HL-60 (cell line): ENCODE data around the gene ATAD2B.

ENCODE experiments used
- DNase-seq, 2 experiments: peaks; one replicate each; pipeline ENCODE4 v3.0.0-alpha.2; 2010 to 2020; ENCODE audit warnings: low read depth in 1 of 2, low spot score in 1 of 2
- H3K27ac ChIP-seq: fragments of 250-450 bp; sonication (Bioruptor Pico); replicated peaks from 2 replicates; pipeline ENCODE4 v1.5.1; 2020; ENCODE audit warnings: mild to moderate bottlenecking, moderate library complexity
- H3K27me3 ChIP-seq: fragments of 250-450 bp; sonication (Bioruptor Pico); 2 replicates; pipeline ENCODE4 v1.5.1; 2021; ENCODE audit warnings: mild to moderate bottlenecking, moderate library complexity; ENCODE audit not compliant: insufficient read depth, poor library complexity, severe bottlenecking
- H3K4me3 ChIP-seq: replicated peaks from 2 replicates; pipeline ENCODE4 v1.5.1; 2011; ENCODE audit warnings: mild to moderate bottlenecking, control low read depth, low read length; ENCODE audit not compliant: insufficient read depth
- CTCF ChIP-seq: IDR thresholded peaks from one replicate; pipeline ENCODE4 v1.5.1; 2011; ENCODE audit warnings: low read length, control low read depth, inconsistent platforms; ENCODE audit not compliant: insufficient read depth
- GABPA ChIP-seq: IDR thresholded peaks from 2 replicates; pipeline ENCODE4 v1.6.1; 2012; ENCODE audit warnings: low read depth
- POLR2AphosphoS5 ChIP-seq: IDR thresholded peaks from 2 replicates; pipeline ENCODE4 v1.6.1; 2012; ENCODE audit warnings: low read depth
- SPI1 ChIP-seq: IDR thresholded peaks from 2 replicates; pipeline ENCODE4 v1.6.1; 2012; ENCODE audit warnings: low read depth, mild to moderate bottlenecking, borderline replicate concordance
- TF ChIP-seq, protein P1 (sequence below): IDR thresholded peaks from 2 replicates; pipeline ENCODE4 v1.6.1; 2012; ENCODE audit warnings: low read depth; ENCODE audit not compliant: insufficient replicate concordance

ATAD2B gene

DNA sequence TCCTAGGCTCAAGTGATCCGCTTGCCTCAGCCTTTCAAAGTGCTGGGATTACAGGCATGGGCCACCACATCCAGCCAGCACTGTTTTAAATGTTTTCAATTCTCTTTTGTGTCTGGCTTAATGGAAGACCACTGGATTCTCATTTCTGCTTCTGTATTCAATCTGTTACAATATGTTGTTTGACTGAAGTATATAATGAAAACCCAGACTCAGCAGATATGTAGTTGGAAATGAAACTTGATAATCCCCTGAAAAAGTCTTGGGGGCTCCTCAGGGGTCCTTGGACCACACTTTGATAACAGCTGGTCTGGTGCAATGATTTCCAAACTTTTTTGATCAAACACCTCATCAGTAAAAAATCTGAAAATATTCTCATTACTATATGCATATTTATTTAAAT, 132.7 kb downstream of the ATAD2B start:
- H3K4me3 ChIP-seq: no peak overlapping the region
- no peak for TF ChIP-seq CTCF
- TF ChIP-seq, protein P1, sequence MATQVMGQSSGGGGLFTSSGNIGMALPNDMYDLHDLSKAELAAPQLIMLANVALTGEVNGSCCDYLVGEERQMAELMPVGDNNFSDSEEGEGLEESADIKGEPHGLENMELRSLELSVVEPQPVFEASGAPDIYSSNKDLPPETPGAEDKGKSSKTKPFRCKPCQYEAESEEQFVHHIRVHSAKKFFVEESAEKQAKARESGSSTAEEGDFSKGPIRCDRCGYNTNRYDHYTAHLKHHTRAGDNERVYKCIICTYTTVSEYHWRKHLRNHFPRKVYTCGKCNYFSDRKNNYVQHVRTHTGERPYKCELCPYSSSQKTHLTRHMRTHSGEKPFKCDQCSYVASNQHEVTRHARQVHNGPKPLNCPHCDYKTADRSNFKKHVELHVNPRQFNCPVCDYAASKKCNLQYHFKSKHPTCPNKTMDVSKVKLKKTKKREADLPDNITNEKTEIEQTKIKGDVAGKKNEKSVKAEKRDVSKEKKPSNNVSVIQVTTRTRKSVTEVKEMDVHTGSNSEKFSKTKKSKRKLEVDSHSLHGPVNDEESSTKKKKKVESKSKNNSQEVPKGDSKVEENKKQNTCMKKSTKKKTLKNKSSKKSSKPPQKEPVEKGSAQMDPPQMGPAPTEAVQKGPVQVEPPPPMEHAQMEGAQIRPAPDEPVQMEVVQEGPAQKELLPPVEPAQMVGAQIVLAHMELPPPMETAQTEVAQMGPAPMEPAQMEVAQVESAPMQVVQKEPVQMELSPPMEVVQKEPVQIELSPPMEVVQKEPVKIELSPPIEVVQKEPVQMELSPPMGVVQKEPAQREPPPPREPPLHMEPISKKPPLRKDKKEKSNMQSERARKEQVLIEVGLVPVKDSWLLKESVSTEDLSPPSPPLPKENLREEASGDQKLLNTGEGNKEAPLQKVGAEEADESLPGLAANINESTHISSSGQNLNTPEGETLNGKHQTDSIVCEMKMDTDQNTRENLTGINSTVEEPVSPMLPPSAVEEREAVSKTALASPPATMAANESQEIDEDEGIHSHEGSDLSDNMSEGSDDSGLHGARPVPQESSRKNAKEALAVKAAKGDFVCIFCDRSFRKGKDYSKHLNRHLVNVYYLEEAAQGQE: no peak
- no peak for TF ChIP-seq POLR2AphosphoS5
- no peak for TF ChIP-seq SPI1
- no peak for TF ChIP-seq GABPA
- no peak for DNase-seq
- no peak overlapping the region for H3K27ac ChIP-seq
- H3K27me3 ChIP-seq: no peaks in the 10 kb centered on the region

DNA sequence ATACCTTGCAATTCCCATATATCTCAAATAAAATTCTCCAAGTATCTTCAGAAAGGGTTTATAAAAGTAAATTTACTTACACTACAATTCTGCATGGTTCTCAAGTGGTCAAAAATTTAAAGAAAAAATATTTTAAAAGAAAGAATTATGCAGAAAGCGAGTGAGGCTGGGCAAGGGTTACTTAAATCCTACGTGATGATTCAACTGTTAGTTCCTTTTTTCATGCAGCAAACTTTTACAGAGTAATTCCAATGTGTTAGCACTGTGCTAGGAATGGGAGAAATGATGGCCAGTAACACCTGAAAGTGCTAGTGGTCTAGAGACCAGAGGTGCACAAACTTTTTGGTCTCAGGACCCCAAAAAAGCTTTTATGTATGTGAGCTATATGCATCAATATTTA, 133.4 kb downstream of the ATAD2B start:
- TF ChIP-seq SPI1 (no peak), POLR2AphosphoS5 (no peak), GABPA (no peak), CTCF (no peak)
- TF ChIP-seq, protein P1: no peak
- no peak for DNase-seq
- Histone ChIP-seq H3K27ac (0 out of 2 replicates have a peak overlapping the region, but pooled peaks have one; percentile 3), H3K4me3 (no peak overlapping the region), H3K27me3 (no peaks in the 10 kb centered on the region)

DNA sequence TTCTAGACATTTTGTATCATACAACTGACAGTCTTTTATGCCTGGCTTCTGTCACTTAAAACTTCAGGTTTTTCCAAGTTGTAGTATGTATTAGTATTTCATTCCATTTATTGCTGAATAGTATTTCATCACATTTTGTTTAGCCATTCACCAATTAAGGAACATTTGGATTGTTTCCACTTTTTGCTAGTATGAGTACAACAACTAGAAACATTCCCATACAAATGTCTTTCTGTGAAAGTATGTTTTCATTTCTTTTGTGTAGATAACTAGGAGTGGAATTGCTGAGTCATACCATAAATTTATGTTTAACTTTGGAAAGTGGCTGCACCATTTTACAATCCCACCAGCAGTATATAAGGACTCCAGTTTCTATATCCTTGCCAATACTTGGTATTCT, 135.9 kb downstream of the ATAD2B start:
- H3K27ac ChIP-seq: no peak overlapping the region
- H3K27me3 ChIP-seq: no peaks in the 10 kb centered on the region
- TF ChIP-seq GABPA (no peak), CTCF (no peak)
- no peak for DNase-seq
- H3K4me3 ChIP-seq: no peak overlapping the region

- H3K4me3 ChIP-seq: no peak overlapping the region
- TF ChIP-seq GABPA (no peak), POLR2AphosphoS5 (no peak)
- TF ChIP-seq, protein P1: no peak
- no peak overlapping the region for H3K27ac ChIP-seq
- DNase-seq: no peak
- no peaks in the 10 kb centered on the region for H3K27me3 ChIP-seq
These were observed 137.9 kb downstream of the ATAD2B start for GRCh38 chr2:23789012-23789411.
